WI38 (cell line): ENCODE measurements around the gene GPBP1L1.

ENCODE experiments used
- H3K4me3 ChIP-seq: 2 replicates; pipeline ENCODE4 v1.5.1; 2011; ENCODE audit warnings: low read depth, mild to moderate bottlenecking, control low read depth, low read length
- CTCF ChIP-seq: IDR thresholded peaks from 2 replicates; pipeline ENCODE4 v1.5.1; 2012; ENCODE audit warnings: low read depth, mild to moderate bottlenecking, control low read depth, low read length

Gene GPBP1L1

GRCh38 chr1:45687014-45687753 lies 851 bp upstream of the GPBP1L1 start:
- H3K4me3 ChIP-seq, result peak overlapping the region; percentile 100
- TF ChIP-seq CTCF, result no peak

GRCh38 chr1:45686015-45686287 lies 382 bp downstream of the GPBP1L1 start:
- no peak for TF ChIP-seq CTCF
- peak overlapping the region; percentile 100 for H3K4me3 ChIP-seq

- H3K4me3 ChIP-seq, result peak overlapping the region; percentile 100
- no peak for TF ChIP-seq CTCF
Measured at GRCh38 chr1:45685308-45686014, 872 bp downstream of the GPBP1L1 start.

- no peak for TF ChIP-seq CTCF
- H3K4me3 ChIP-seq, result peak overlapping the region; percentile 100
Measured at GRCh38 chr1:45684402-45684801, 1.9 kb downstream of the GPBP1L1 start.

- TF ChIP-seq CTCF, result no peak
- H3K4me3 ChIP-seq, result no peak overlapping the region
Measured at GRCh38 chr1:45682942-45683341, 3.4 kb downstream of the GPBP1L1 start.

GRCh38 chr1:45679123-45679522 lies 7.2 kb downstream of the GPBP1L1 start:
- H3K4me3 ChIP-seq, result no peak overlapping the region
- TF ChIP-seq CTCF, result no peak

GRCh38 chr1:45678489-45678888 lies 7.8 kb downstream of the GPBP1L1 start:
- no peak overlapping the region for H3K4me3 ChIP-seq
- TF ChIP-seq CTCF, result no peak
